Lower lobe of right lung (tissue), 2 donors: ENCODE data around the gene PARP16. TPM values are rescaled to one million over a fixed set of nuclear protein-coding genes. Genes with fewer than 3 reads are reported as not detected.

ENCODE experiments used
- ATAC-seq, 2 donors: fragments of 200-7000 bp; cut with Tn5 transposase; one replicate each; pipeline ENCODE4 v1.9.1; 2020 to 2022; ENCODE audit warnings: mild to moderate bottlenecking in 2 of 2, moderate library complexity in 2 of 2
- DNase-seq: peaks from one replicate; pipeline ENCODE4 v3.0.0-alpha.2; 2020
- H3K27ac ChIP-seq: fragments of 200-600 bp; one replicate; pipeline ENCODE4 v1.8.0; 2022
- H3K27me3 ChIP-seq: fragments of 200-600 bp; one replicate; pipeline ENCODE4 v1.8.0; 2022; ENCODE audit warnings: low read depth
- H3K36me3 ChIP-seq: fragments of 200-600 bp; one replicate; pipeline ENCODE4 v1.8.0; 2022; ENCODE audit warnings: mild to moderate bottlenecking
- H3K4me1 ChIP-seq: fragments of 200-600 bp; one replicate; pipeline ENCODE4 v1.8.0; 2022
- H3K4me3 ChIP-seq: fragments of 200-600 bp; one replicate; pipeline ENCODE4 v1.8.0; 2022; ENCODE audit warnings: mild to moderate bottlenecking
- H3K9me3 ChIP-seq: fragments of 200-600 bp; one replicate; pipeline ENCODE4 v1.8.0; 2022
- CTCF ChIP-seq: fragments of 200-600 bp; IDR thresholded peaks from one replicate; pipeline ENCODE4 v1.8.0; 2022; ENCODE audit warnings: antibody characterized with exemption, mild to moderate bottlenecking
- intact Hi-C: fragments of 100-400 bp; cut with DNase I; formaldehyde crosslinking; loops from one replicate; pipeline ENCODE4 v1.11.0; 2022
- total RNA-seq: library from RNA; stranded (reverse); fragmentation: NEBNext Ultra II Directional; extraction: Animal tissue kit (Norgen Biotek cat#: 25700); gene quantifications from one replicate; pipeline ENCODE4 v1.2.1, GENCODE V29; 2021
- donor health status: DM: no; HTN: yes; CAD: no; lungs with severe emphysema.

The PARP16 gene
- total RNA-seq, 1 donor from 2014 or later, result 8.8 TPM

DNA sequence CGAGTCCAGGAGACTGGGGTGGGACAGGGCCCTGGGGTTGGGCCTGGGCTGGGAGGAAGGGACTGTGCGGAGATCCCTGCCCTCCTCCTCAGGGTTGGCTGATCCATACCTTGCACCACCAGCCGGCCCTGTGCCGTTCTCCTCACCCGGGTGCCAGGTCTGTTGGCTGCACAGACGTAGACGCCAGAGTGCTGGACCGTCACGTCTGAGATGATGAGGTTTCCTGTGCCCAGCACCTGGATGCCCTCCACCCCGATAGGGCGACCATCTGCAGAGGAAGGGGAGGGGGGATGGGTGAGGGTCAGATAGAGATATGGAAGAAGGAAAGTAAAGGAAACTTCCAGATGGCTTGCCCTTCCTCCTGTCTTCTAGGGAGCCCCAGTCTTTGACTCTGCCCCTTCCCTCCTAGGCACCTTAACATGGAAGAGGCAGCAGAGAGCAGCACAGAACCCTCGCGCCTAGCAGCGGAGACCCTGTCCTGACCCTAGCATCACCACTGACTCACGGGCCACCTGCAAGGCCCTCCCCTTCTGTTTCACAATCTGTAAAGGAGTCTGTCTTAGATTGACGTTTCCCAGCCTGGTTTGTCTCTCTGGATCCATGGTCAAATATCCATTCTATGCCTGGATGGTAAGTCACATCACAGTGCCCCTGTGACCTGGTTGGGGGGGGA, 46.6 kb upstream of the PARP16 start:
- H3K9me3 ChIP-seq, result no peaks in the 10 kb centered on the region
- ATAC-seq (no peak), DNase-seq (no peak)
- no peak for TF ChIP-seq CTCF
- H3K4me1 ChIP-seq, result no peaks in the 10 kb centered on the region
- no peaks in the 10 kb centered on the region for H3K36me3 ChIP-seq
- no peak overlapping the region for H3K27ac ChIP-seq
- H3K27me3 ChIP-seq, result no peaks in the 10 kb centered on the region
- intact Hi-C loops, result no loop called here
- no peak overlapping the region for H3K4me3 ChIP-seq

GRCh38 chr15:65332391-65333147, 45.9 kb upstream of the PARP16 start:
- H3K36me3 ChIP-seq, result no peaks in the 10 kb centered on the region
- no peaks in the 10 kb centered on the region for H3K4me1 ChIP-seq
- DNase-seq, result no peak
- H3K4me3 ChIP-seq, result no peak overlapping the region
- no peaks in the 10 kb centered on the region for H3K9me3 ChIP-seq
- H3K27ac ChIP-seq, result no peak overlapping the region
- ATAC-seq, result no peak
- intact Hi-C loops, result no loop called here
- no peak for TF ChIP-seq CTCF
- H3K27me3 ChIP-seq, result no peaks in the 10 kb centered on the region

- H3K4me3 ChIP-seq, result no peak overlapping the region
- H3K36me3 ChIP-seq, result no peaks in the 10 kb centered on the region
- no peaks in the 10 kb centered on the region for H3K9me3 ChIP-seq
- no peaks in the 10 kb centered on the region for H3K4me1 ChIP-seq
- intact Hi-C loops, result no loop called here
- H3K27me3 ChIP-seq, result no peaks in the 10 kb centered on the region
- no peak for TF ChIP-seq CTCF
- DNase-seq, result no peak
- H3K27ac ChIP-seq, result no peak overlapping the region
- ATAC-seq, result no peak
These were observed 45.1 kb upstream of the PARP16 start for GRCh38 chr15:65331811-65332210.

- Histone ChIP-seq H3K27ac (no peak overlapping the region), H3K4me3 (no peak overlapping the region), H3K36me3 (no peaks in the 10 kb centered on the region), H3K9me3 (no peaks in the 10 kb centered on the region), H3K27me3 (no peaks in the 10 kb centered on the region), H3K4me1 (peaks cover 3% of the 10 kb centered on the region)
- no peak for TF ChIP-seq CTCF
- DNase-seq, result peak; percentile 15
- ATAC-seq, result no peak
- intact Hi-C loops, result no loop called here
These were observed 44.4 kb upstream of the PARP16 start for GRCh38 chr15:65330934-65331645.

DNA sequence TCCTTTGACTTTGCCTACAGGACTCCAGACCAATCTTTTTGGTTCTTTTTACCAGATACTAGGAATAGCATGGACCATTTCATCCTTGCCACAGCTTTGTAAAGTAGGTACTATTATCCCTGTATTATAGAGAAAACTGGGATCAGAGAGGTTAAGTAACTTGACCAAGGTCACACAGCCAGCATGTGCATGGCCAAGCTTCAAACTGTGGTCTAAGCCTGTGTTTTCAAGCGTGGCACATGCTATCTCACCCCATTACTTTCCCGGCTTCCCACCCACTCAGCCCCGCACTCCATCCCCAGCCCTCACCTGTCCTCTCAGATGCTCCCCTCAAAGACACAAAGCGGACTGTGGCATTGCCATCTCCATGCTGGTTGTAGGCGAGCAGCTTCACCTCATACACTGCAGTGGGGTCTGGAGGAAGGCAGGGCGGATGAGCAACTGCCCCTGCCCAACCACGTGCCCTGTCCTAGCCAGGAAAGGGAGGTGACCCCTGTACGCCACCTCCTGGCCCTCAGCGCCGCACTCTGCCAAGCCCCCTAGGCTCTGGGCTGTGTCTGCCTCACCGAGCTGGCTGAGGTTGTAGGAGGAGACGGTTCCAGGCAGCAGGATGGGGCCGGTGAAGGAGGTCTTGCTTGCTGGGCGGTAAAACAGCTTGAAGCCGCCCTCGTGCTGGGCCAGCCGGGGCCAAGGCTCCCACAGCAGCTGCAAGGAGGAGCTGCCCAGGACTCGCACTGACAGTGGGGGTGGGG, 43.5 kb upstream of the PARP16 start:
- H3K4me3 ChIP-seq, result no peak overlapping the region
- H3K27ac ChIP-seq, result no peak overlapping the region
- H3K36me3 ChIP-seq, result no peaks in the 10 kb centered on the region
- H3K9me3 ChIP-seq, result no peaks in the 10 kb centered on the region
- H3K27me3 ChIP-seq, result no peaks in the 10 kb centered on the region
- peak; percentile 24 for DNase-seq
- ATAC-seq, result no peak
- no peak for TF ChIP-seq CTCF
- peaks cover 5% of the 10 kb centered on the region for H3K4me1 ChIP-seq
- intact Hi-C loops, result no loop called here
